Prostate gland (tissue), 2 donors: ENCODE data around the gene ARL4A. TPM values are rescaled to one million over a fixed set of nuclear protein-coding genes. Genes with fewer than 3 reads are reported as not detected.
A peak's percentile ranks its signal among the peaks of the same experiment; 100 is the strongest.
"Not testable (repeated sequence)": the region's sequence is repeated elsewhere in the genome, so short reads cannot be mapped to it uniquely, and the experiment has no call there.

Source experiments
- DNase-seq: peaks from one replicate; pipeline ENCODE4 v3.0.0-alpha.2; 2019; ENCODE audit warnings: low spot score
- H3K27ac ChIP-seq, 2 donors: fragments of 200-600 bp; sonication (generic); 2 replicates each; pipeline ENCODE4 v1.5.1; 2017 to 2019
- H3K27me3 ChIP-seq: fragments of 200-600 bp; sonication (generic); replicated peaks from 2 replicates; pipeline ENCODE4 v1.5.1; 2019; ENCODE audit not compliant: insufficient read depth
- H3K36me3 ChIP-seq, 2 donors: fragments of 200-600 bp; sonication (generic); 1 replicate in 1 of 2; 2 replicates in 1 of 2; pipeline versions ENCODE4 v1.5.1 to v1.8.1; 2017 to 2019
- H3K4me1 ChIP-seq: fragments of 200-600 bp; sonication (generic); replicated peaks from 2 replicates; pipeline ENCODE4 v1.5.1; 2019
- H3K4me3 ChIP-seq, 2 donors: fragments of 200-600 bp; sonication (generic); 2 replicates each; pipeline ENCODE4 v1.5.1; 2017 to 2019
- H3K9me3 ChIP-seq: fragments of 200-600 bp; sonication (generic); 2 replicates; pipeline ENCODE4 v1.5.1; 2017
- POLR2A ChIP-seq: fragments of 450-650 bp; IDR thresholded peaks from one replicate; pipeline ENCODE4 v1.6.1; 2016; ENCODE audit warnings: antibody characterized with exemption, mild to moderate bottlenecking
- POLR2AphosphoS5 ChIP-seq: sonication (generic); formaldehyde crosslinking; IDR thresholded peaks from one replicate; pipeline ENCODE4 v1.6.1; 2017; ENCODE audit warnings: antibody characterized with exemption
- WGBS: methylation state at CpG from one replicate; pipeline ENCODE4 v1.1.5; 2018; 5-methylcytosine and 5-hydroxymethylcytosine counted together
- intact Hi-C: fragments of 100-400 bp; cut with DNase I; formaldehyde crosslinking; loops from one replicate; pipeline ENCODE4 v1.14.2; 2022
- total RNA-seq, 2 donors: library from RNA; depleted of rRNA; stranded (reverse); fragments of >200 nt; gene quantifications; one replicate each; pipeline ENCODE4 v1.1.0, GENCODE V29; 2016
- TF ChIP-seq, protein P1 (sequence below), 4 experiments: fragments of 200-600 bp in 2 of 4; fragments of 450-650 bp in 2 of 4; sonication (generic) in 2 of 4; IDR thresholded peaks; 1 replicate in 3 of 4; 2 replicates in 1 of 4; pipeline ENCODE4 v1.5.1; 2016 to 2019; ENCODE audit warnings: antibody characterized with exemption in 4 of 4, mild to moderate bottlenecking in 2 of 4, moderate library complexity in 2 of 4

Gene ARL4A
- total RNA-seq, 2 donors from 2014 or later: 34.3 to 37.3 TPM

DNA sequence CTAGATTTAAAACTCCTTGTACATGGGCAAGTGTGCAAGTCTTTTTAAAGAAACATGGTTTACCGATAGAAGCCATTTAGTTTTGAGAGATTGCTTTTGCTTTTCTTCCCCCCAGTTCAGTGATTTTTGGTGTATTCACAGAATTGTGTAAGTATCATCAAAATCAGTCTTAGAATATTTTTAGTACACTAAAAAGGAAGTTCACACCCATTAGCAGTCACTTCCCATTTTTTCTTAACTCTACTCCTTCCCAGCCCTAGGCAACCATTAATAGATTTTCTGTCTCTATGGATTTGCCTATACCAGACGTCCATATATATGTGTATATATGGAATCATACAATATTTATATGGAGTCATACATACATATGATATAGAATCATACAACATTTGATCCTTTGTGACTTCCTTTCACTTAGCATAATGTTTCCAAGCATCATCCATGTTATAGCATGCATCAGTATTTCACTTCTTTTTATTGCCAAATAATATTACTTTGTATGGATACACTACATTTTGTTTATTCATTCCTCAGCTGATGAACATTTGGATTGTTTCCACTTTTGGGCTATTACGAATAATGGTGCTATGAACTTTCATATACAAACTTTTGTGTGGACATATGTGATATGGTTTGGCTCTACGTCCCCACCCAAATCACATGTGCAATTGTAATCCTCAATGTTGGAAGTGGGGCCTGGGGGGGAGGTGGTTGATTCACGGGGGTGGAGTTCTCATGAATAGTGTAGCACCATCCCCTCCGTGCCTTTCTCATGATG, 16.5 kb upstream of the ARL4A start:
- Histone ChIP-seq H3K4me1 (no peaks in the 10 kb centered on the region), H3K27ac (peak overlapping the region; percentile 16 to 26), H3K27me3 (no peaks in the 10 kb centered on the region), H3K9me3 (no peaks in the 10 kb centered on the region), H3K36me3 (no peaks in the 10 kb centered on the region), H3K4me3 (no peak overlapping the region)
- WGBS: 78% methylated on average over 6 of the region's 6 CpGs
- intact Hi-C loops: no loop called here
- TF ChIP-seq POLR2AphosphoS5 (no peak), POLR2A (no peak)
- TF ChIP-seq, protein P1, sequence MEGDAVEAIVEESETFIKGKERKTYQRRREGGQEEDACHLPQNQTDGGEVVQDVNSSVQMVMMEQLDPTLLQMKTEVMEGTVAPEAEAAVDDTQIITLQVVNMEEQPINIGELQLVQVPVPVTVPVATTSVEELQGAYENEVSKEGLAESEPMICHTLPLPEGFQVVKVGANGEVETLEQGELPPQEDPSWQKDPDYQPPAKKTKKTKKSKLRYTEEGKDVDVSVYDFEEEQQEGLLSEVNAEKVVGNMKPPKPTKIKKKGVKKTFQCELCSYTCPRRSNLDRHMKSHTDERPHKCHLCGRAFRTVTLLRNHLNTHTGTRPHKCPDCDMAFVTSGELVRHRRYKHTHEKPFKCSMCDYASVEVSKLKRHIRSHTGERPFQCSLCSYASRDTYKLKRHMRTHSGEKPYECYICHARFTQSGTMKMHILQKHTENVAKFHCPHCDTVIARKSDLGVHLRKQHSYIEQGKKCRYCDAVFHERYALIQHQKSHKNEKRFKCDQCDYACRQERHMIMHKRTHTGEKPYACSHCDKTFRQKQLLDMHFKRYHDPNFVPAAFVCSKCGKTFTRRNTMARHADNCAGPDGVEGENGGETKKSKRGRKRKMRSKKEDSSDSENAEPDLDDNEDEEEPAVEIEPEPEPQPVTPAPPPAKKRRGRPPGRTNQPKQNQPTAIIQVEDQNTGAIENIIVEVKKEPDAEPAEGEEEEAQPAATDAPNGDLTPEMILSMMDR (IDR thresholded peaks at IDR 0.05): no peak
- no peak for DNase-seq

DNA sequence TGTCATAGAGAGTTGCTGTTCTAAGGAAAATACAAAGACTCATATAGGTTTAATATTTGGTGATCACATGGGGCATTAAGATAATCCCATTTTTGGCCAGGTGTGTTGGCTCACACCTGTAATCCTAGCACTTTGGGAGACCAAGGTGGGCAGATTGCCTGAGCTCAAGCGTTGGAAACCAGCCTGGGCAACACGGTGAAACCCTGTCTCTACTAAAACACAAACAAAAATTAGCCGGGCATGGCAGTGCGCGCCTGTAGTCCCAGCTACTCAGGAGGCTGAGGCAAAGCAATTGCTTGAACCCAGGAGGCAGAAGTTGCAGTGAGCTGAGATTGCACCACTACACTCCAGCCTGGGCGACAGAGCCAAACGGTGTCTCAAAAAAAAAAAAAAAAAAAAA, 14.0 kb upstream of the ARL4A start:
- DNase-seq: not testable (repeated sequence)

GRCh38 chr7:12674053-12674452, 13.4 kb upstream of the ARL4A start:
- no peaks in the 10 kb centered on the region for H3K27me3 ChIP-seq
- H3K4me3 ChIP-seq: no peak overlapping the region
- H3K36me3 ChIP-seq: no peaks in the 10 kb centered on the region
- no peak for TF ChIP-seq POLR2A
- TF ChIP-seq POLR2AphosphoS5: no peak
- TF ChIP-seq, protein P1 (IDR thresholded peaks at IDR 0.05): no peak
- no peak for DNase-seq
- H3K27ac ChIP-seq: no peak overlapping the region
- no peaks in the 10 kb centered on the region for H3K9me3 ChIP-seq
- WGBS: 95% methylated on average over 2 of the region's 2 CpGs
- no peaks in the 10 kb centered on the region for H3K4me1 ChIP-seq
- intact Hi-C loops: no loop called here

More for the DNA sequence above, 14.0 kb upstream of the ARL4A start:
- H3K9me3 ChIP-seq, H3K27ac ChIP-seq, H3K36me3 ChIP-seq, H3K27me3 ChIP-seq, H3K4me1 ChIP-seq, intact Hi-C loops, H3K4me3 ChIP-seq: not testable (repeated sequence)
- WGBS: 49% methylated on average over 7 of the region's 7 CpGs

GRCh38 chr7:12674861-12675260, 12.6 kb upstream of the ARL4A start:
- Histone ChIP-seq H3K27ac (no peak overlapping the region), H3K9me3 (no peaks in the 10 kb centered on the region), H3K36me3 (no peaks in the 10 kb centered on the region), H3K27me3 (no peaks in the 10 kb centered on the region), H3K4me1 (no peaks in the 10 kb centered on the region), H3K4me3 (no peak overlapping the region)
- WGBS: 58% methylated on average over 4 of the region's 4 CpGs
- TF ChIP-seq, protein P1 (IDR thresholded peaks at IDR 0.05): peak in 3 of 4 experiments; percentile 14 to 40 (median 30)
- TF ChIP-seq POLR2AphosphoS5 (peak; percentile 26), POLR2A (no peak)
- intact Hi-C loops: no loop called here
- no peak for DNase-seq

DNA sequence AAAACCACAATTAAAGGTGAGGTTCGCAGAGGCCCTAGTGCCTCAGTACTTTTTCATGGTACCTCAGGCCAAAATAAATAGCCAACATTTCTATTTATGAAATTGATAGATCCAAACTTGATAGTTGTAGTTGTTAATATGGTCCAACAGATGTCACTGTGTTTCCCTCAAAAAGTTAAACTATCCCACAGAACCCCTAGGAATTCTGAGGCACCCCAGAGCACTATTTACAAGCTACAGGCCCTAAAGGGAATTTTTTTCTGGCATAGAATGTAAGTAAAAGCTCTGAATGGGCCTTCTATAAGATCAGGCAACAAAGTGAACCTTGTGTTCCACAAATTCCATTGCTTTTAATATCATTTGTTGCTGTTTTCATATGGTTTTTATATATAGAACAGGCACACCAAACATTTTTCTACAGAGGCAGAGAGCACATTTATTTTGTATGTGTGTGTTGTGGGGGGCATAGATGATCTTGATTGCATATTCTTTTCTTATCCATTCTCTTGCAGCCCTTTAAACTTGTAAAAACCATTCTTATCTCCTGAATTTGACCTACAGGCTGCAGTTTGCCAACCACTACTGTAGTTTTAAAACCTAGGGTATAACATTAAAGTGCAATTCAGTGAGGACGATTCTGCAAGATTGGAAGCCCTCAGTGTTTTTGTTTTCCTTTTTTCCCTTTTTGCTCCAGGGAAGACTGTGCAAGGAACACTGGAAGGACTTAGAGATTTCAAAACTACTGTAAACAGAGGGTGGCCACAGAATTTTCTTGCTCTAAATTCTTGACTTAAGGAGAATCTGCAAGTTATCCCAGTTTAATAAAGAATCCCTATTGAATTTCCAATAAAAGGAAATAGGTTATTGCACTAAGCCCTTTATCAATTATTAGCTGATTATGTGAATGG, 3.5 kb upstream of the ARL4A start:
- WGBS: 31% methylated on average over 2 of the region's 2 CpGs
- H3K27ac ChIP-seq: no peak overlapping the region
- intact Hi-C loops: no loop called here

More for the DNA sequence above, 3.5 kb upstream of the ARL4A start:
- Histone ChIP-seq H3K4me1 (no peaks in the 10 kb centered on the region), H3K36me3 (no peaks in the 10 kb centered on the region), H3K27me3 (no peaks in the 10 kb centered on the region), H3K9me3 (no peaks in the 10 kb centered on the region), H3K4me3 (no peak overlapping the region)
- DNase-seq: no peak
- no peak for TF ChIP-seq POLR2A
- TF ChIP-seq, protein P1 (IDR thresholded peaks at IDR 0.05): peak in 3 of 4 experiments; percentile 11 to 37 (median 36)
